Activated naive CD8-positive, alpha-beta T cell treated with anti-CD3 and anti-CD28 coated beads, Interleukin-2, amount 50 U/mL, for 24 hours (primary cell): ENCODE measurements around the gene RHBDD1.

Experiments used
- ATAC-seq: fragments of 150-1000 bp; cut with Tn5 transposase; one replicate; pipeline ENCODE4 v1.10.0; 2021
- DNase-seq: peaks from one replicate; pipeline ENCODE4 v3.0.0; 2021
- H3K27ac Mint-ChIP-seq: one replicate; pipeline ENCODE4 v1.8.0; 2021; ENCODE audit warnings: mild to moderate bottlenecking, mixed read lengths
- H3K27me3 Mint-ChIP-seq: one replicate; pipeline ENCODE4 v1.8.0; 2021; ENCODE audit warnings: mixed read lengths
- H3K36me3 Mint-ChIP-seq: one replicate; pipeline ENCODE4 v1.8.0; 2021; ENCODE audit warnings: low read depth, mixed read lengths
- H3K4me1 Mint-ChIP-seq: one replicate; pipeline ENCODE4 v1.8.0; 2021; ENCODE audit warnings: mixed read lengths
- H3K4me3 Mint-ChIP-seq: one replicate; pipeline ENCODE4 v1.8.0; 2021; ENCODE audit warnings: mild to moderate bottlenecking, moderate library complexity, mixed read lengths
- H3K9me3 Mint-ChIP-seq: one replicate; pipeline ENCODE4 v1.8.0; 2021; ENCODE audit warnings: mixed read lengths

RHBDD1 gene

DNA sequence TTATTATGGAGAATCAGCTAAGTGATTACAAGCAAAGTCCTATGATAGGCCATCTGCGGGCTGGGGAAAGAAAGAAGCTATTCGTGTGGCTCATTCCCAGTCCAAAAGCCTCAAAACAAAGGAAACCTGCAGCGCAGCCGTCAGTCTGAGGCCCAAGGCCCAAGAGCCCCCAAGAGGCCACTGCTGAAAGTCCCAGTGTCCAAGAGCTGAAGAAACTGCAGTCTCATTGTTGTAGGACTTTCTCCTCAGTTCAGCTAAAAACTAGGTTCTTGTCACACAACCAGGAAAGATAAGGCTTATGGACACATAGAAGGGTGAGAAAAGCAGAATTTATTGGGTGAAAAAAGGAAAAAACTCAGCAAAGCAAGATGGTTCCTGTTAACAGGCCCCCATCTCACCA, 143.2 kb downstream of the RHBDD1 start:
- H3K4me1 Mint-ChIP-seq, result peaks cover 10% of the 10 kb centered on the region
- no peaks in the 10 kb centered on the region for H3K9me3 Mint-ChIP-seq
- H3K27ac Mint-ChIP-seq, result no peak overlapping the region
- H3K27me3 Mint-ChIP-seq, result no peaks in the 10 kb centered on the region
- H3K4me3 Mint-ChIP-seq, result no peak overlapping the region
- ATAC-seq (no peak), DNase-seq (no peak)
- H3K36me3 Mint-ChIP-seq, result peaks cover 8% of the 10 kb centered on the region

DNA sequence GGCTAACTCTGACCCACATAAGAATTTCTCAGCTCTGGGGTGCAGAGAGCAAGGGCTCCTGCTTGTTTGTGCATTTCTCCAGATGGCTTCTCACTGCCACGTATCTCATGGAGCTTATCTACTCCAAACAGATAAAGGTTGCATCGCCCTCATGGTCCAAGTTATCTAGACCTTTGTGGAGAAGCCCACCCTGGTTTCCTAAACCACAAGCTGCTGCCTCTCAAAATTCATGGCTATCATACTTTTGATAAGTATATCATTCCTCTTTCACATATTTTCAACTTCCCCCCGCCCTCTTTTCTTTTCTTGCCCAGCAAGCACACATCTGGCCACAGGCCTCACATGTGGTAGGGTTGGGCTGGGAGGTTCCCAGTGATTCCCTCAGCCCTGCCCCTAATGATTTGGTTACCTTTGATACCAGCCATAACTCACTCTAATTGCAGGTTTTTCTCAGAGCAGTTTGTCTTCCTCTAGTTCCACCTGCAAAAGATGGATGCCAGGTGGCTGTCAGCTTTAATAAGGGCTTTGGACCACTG, 146.0 kb downstream of the RHBDD1 start:
- Mint-ChIP-seq H3K27me3 (no peaks in the 10 kb centered on the region), H3K36me3 (peaks cover 3% of the 10 kb centered on the region), H3K9me3 (no peaks in the 10 kb centered on the region), H3K27ac (no peak overlapping the region), H3K4me1 (peaks cover 22% of the 10 kb centered on the region), H3K4me3 (no peak overlapping the region)
- ATAC-seq (no peak), DNase-seq (no peak)

DNA sequence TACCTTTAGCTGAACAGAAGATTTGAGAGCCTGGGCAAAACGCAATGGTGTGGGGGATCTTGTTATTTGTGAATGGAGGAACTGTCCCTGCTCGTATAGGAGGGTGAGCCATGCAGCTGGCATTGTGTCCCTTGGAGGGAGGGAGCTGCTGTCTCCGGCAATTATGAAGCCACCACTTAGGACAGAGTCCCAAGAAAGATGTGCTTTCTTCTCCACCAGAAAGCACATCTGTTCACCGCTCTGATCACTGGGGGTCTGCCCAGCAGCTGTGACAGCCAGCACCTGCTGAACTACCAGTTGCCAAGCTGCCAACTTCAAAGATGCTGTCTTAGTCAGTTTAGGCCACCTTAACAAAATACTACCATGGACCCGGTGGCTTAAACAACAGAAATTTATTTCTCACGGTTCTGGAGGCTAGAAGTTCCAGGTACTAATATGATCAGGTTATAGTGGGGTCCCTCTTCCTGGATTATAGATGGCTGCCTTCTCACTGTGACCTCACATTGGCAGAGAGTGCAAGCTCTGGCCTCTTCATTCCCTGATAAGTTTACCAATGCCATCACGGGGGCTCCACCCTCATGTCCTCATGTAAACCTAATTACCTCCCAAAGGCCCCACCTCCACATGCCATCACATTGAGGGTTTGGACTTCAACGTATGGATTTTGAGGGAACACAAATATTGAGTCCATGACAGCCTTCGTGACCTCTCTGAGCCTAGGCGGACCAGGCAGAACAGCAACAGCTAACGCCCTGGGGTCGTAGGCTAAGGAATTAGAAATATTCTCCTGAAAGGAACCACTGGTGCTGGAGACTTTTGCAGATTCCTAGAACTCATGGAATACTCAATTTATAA, 148.3 kb downstream of the RHBDD1 start:
- ATAC-seq (no peak), DNase-seq (no peak)
- Mint-ChIP-seq H3K4me1 (peaks cover 18% of the 10 kb centered on the region), H3K36me3 (peaks cover 2% of the 10 kb centered on the region), H3K27ac (peak overlapping the region; percentile 16), H3K9me3 (no peaks in the 10 kb centered on the region), H3K4me3 (no peak overlapping the region), H3K27me3 (no peaks in the 10 kb centered on the region)

DNA sequence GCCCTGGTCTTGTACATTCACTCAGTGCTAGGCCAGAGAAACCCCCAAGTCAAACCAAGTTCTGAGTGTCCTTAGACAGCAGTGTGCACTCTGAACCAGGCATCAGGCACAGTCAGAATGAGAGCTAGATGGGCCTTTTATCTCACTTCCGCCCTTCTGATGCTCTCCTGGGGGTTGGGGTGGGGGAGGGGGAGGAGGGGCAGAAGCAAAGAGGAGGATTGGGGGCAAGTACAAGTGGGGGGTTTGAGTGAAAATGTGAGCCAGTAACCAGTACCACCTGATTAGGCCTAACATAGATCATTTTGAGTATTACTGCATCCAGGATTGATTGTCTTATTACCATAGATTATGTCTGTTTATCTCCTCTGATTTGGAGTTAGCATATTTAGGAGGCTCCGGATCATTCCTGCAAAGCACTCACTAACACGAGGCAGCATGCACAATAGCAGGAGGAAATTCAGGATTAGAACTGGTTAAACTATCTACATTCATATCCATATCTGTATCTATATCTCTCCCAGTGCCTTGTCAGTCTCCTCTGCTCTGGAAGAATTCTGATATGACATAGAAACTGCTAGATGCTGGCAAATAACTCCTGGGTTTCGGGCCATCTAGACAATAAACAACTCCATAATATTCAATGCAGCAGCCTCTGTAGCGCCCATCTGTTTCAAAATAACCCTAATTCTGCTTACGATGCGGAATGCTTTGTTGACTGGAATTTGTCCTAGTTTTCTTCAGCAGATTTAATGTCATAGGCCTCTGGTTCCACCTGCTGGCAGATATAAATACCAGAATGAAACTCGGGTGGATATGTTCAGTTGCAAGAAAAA, 149.1 kb downstream of the RHBDD1 start:
- peak overlapping the region; percentile 16 for H3K27ac Mint-ChIP-seq
- peaks cover 2% of the 10 kb centered on the region for H3K36me3 Mint-ChIP-seq
- H3K4me3 Mint-ChIP-seq, result no peak overlapping the region
- H3K9me3 Mint-ChIP-seq, result no peaks in the 10 kb centered on the region
- H3K27me3 Mint-ChIP-seq, result no peaks in the 10 kb centered on the region
- DNase-seq, result peak; percentile 12
- H3K4me1 Mint-ChIP-seq, result peaks cover 18% of the 10 kb centered on the region
- peak; percentile 91 for ATAC-seq

DNA sequence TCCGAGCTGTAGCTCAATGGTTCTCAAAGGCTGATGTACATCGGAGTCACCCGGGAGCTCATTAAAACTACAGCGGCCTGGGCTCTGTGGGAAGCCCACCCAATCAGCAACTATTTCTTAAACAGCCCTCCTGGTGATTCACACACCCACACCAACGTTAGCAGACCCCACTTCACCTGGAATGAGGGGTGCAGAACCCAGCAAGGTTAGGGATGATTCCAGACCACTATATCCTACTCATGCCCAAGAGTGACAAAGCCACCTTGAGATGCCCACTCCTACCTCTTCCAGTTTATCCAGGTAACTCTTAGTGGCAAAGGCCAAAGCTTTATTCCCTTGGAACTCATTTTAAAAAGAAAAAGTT, 149.7 kb downstream of the RHBDD1 start:
- no peak for DNase-seq
- no peak overlapping the region for H3K4me3 Mint-ChIP-seq
- H3K36me3 Mint-ChIP-seq, result peaks cover 2% of the 10 kb centered on the region
- H3K27me3 Mint-ChIP-seq, result no peaks in the 10 kb centered on the region
- peaks cover 18% of the 10 kb centered on the region for H3K4me1 Mint-ChIP-seq
- no peaks in the 10 kb centered on the region for H3K9me3 Mint-ChIP-seq
- no peak for ATAC-seq
- no peak overlapping the region for H3K27ac Mint-ChIP-seq

DNA sequence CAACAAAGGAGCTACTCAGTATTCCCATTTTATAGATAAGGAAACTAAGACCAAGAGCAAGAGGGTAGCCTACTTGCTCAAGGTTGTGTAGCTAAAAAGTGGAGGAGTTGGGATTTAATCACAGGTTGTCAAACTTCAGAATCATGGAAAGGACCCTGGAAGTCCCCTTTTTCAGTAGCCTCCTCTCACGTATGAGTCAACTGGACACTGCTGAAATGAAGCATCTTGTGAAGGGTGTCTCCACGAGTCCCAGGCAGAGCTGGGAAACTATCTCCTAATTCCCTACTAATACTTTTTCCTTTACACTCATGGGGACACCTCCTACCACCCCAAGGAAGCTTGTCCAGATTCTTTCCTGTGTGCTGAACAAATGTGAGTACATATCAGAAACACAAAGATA, 155.8 kb downstream of the RHBDD1 start:
- H3K36me3 Mint-ChIP-seq, result peaks cover 24% of the 10 kb centered on the region
- H3K4me1 Mint-ChIP-seq, result peaks cover 24% of the 10 kb centered on the region

DNA sequence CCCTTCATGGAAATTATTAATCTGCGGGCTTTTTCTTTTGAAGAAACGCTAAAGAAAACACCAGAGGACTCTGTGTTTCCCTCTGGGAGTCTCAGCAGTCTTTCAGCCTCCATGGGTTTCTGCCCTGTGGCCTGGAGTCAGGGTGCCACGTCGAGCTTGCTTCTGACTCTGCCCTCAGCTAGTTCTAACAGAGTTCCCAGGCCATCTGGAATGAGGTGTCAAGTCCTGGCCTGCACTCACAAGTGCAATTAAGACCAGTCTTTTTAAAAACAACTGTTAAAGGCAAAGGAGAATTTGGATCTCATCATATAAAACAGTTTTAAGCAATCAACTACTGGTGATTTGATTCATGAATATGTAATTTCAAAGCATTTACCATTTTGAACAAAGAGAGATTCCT, 157.3 kb downstream of the RHBDD1 start:
- DNase-seq (no peak), ATAC-seq (no peak)
- Mint-ChIP-seq H3K27me3 (no peaks in the 10 kb centered on the region), H3K4me3 (no peak overlapping the region), H3K9me3 (no peaks in the 10 kb centered on the region), H3K27ac (no peak overlapping the region), H3K36me3 (peaks cover 26% of the 10 kb centered on the region), H3K4me1 (peaks cover 27% of the 10 kb centered on the region)

More for the DNA sequence above, 155.8 kb downstream of the RHBDD1 start:
- ATAC-seq, result no peak
- no peak for DNase-seq
- H3K27ac Mint-ChIP-seq, result no peak overlapping the region
- no peak overlapping the region for H3K4me3 Mint-ChIP-seq
- H3K27me3 Mint-ChIP-seq, result no peaks in the 10 kb centered on the region
- H3K9me3 Mint-ChIP-seq, result no peaks in the 10 kb centered on the region

DNA sequence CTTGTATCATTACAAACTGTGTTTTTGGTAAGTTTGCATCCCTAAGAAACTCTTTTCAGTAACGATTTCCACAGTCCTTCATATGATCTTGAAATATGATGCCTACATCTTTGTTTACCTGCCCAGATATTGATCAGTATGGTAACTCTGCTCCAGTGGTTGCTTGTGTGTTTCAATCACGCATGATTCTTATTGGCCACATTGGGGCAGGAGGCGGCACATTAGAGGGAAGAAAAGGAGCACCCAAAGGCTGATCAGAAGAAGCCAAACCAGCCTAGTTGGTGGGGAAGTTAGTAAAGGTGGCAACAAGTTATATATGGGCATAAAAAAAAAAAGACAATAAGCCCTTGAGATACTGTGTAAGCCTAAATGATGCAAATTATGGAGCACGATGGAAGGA, 158.9 kb downstream of the RHBDD1 start:
- peak overlapping the region; percentile 68 for H3K27ac Mint-ChIP-seq
- DNase-seq, result no peak
- H3K36me3 Mint-ChIP-seq, result peaks cover 39% of the 10 kb centered on the region
- no peaks in the 10 kb centered on the region for H3K9me3 Mint-ChIP-seq
- peaks cover 27% of the 10 kb centered on the region for H3K4me1 Mint-ChIP-seq
- H3K27me3 Mint-ChIP-seq, result no peaks in the 10 kb centered on the region
- no peak for ATAC-seq
- no peak overlapping the region for H3K4me3 Mint-ChIP-seq

DNA sequence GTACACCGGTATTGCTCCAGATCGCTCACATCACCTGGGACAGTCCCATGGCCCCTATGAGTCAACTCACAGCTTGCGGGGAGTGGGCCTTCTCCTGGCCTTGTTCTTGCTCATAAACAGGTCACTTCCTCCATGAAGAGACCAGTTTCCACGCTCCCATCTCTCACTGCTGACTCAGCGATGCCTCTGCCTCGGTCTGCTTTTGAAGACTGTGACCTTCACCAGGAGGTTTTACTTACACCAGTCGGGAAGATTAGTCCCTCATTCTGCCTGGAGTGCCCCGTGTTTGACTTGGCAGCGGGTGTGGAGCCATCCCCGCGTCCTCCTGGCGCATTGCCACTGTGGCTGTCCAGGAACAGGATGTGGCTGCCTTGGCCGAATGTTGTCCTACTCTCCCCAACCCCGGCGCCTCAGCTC, 159.8 kb downstream of the RHBDD1 start:
- Mint-ChIP-seq H3K27ac (peak overlapping the region; percentile 36), H3K9me3 (peaks cover 4% of the 10 kb centered on the region), H3K27me3 (no peaks in the 10 kb centered on the region), H3K4me1 (peaks cover 27% of the 10 kb centered on the region), H3K4me3 (no peak overlapping the region), H3K36me3 (peaks cover 48% of the 10 kb centered on the region)
- peak; percentile 57 for DNase-seq
- peak; percentile 99 for ATAC-seq

DNA sequence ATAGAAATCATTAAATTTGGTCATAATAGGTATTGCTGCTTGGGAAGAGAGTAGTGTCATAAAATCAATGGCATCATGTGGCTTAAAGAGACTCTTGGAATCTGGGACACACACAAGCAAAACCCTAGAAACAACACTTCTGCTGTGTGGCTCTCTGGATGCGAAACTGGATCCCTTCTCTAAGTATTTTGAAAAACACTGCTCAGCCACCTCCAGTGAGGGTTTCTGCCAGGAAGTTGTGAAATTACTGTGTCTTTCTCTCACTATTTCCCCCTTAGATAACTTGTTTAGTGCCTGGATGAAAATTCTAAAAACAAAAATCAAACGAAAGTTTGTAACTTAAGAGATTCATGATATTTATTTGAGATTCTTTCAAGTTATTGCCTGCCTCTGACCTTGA, 163.8 kb downstream of the RHBDD1 start:
- Mint-ChIP-seq H3K36me3 (peaks cover 40% of the 10 kb centered on the region), H3K27me3 (no peaks in the 10 kb centered on the region), H3K9me3 (peaks cover 4% of the 10 kb centered on the region), H3K27ac (no peak overlapping the region), H3K4me3 (no peak overlapping the region), H3K4me1 (peaks cover 18% of the 10 kb centered on the region)
- DNase-seq (no peak), ATAC-seq (no peak)

DNA sequence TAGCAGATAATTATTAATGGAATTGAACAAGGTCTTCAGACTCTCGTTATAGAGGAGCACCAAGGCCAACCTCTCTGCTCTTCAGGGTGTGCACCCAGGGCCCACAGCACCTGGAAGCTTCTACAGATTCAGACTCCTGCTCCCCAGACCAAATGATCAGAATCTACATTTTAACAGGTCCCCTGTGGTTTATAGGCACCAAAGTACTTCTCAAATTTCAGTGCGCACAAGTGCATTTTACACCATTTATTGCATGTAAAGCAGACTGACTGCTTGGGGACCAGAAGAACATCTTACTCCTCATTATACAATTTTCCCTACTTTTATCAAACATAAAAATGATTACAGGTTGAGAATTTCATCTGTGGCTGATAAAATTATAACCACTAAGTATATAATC, 164.3 kb downstream of the RHBDD1 start:
- Mint-ChIP-seq H3K36me3 (peaks cover 37% of the 10 kb centered on the region), H3K9me3 (peaks cover 4% of the 10 kb centered on the region), H3K4me1 (peaks cover 14% of the 10 kb centered on the region), H3K27me3 (no peaks in the 10 kb centered on the region), H3K27ac (no peak overlapping the region), H3K4me3 (no peak overlapping the region)
- DNase-seq (no peak), ATAC-seq (no peak)

DNA sequence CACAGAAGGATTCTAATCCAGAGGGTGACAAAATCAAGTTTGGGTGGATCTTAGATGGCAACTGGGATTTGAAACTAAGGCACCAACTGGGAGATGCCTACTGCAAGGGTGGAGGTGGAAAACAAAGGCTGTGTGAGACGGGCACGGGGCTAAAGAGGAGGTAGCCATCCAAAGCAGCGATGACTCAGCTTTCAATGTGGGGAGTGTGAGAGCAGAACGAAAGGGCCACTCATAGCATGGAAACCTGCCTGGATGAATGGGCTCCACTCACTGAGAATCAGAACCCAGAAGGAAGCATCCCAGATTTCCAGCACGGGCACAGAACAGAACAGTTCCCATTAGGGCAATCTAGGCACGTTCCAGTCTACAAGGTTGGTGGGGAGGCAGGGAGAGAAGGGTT, 168.6 kb downstream of the RHBDD1 start:
- H3K4me3 Mint-ChIP-seq, result no peak overlapping the region
- H3K27me3 Mint-ChIP-seq, result no peaks in the 10 kb centered on the region
- peaks cover 4% of the 10 kb centered on the region for H3K9me3 Mint-ChIP-seq
- ATAC-seq (no peak), DNase-seq (no peak)
- H3K4me1 Mint-ChIP-seq, result no peaks in the 10 kb centered on the region
- peaks cover 13% of the 10 kb centered on the region for H3K36me3 Mint-ChIP-seq
- H3K27ac Mint-ChIP-seq, result no peak overlapping the region

DNA sequence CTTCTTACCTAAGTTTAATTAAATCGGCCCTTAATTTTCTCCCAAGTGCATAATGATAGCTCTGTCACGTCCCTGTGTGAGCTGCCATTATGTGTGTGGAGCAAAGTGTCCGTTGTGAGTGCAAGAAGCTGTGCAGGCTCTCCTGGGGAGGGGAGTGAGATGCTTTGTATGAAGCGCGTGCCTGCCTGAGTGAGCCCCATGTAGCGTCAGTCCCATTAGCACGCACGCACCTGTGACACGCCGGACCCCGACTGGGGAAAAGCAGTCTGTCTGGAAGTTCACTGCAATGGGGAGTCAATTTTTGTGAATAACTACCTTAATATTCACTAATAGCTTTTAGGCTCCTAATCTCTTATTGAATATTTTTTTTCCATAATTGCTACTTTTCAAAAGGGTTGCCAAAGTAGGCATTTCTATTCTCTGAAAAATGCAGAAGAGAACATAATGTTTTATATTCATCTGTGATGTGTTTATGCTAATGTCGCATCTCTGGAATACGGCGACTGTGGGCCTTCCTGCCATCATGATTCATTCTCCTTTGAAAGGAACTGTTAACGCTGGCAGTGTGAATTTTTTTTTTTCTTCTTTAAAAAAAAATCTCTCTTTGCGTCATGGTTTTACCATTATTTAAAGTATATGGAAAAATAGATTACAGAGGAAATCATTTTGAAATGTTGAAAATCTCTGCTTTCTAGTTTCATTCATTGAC, 170.5 kb downstream of the RHBDD1 start:
- Mint-ChIP-seq H3K27ac (no peak overlapping the region), H3K4me1 (no peaks in the 10 kb centered on the region), H3K4me3 (no peak overlapping the region), H3K36me3 (no peaks in the 10 kb centered on the region), H3K27me3 (no peaks in the 10 kb centered on the region), H3K9me3 (no peaks in the 10 kb centered on the region)
- DNase-seq, result no peak
- ATAC-seq, result no peak

DNA sequence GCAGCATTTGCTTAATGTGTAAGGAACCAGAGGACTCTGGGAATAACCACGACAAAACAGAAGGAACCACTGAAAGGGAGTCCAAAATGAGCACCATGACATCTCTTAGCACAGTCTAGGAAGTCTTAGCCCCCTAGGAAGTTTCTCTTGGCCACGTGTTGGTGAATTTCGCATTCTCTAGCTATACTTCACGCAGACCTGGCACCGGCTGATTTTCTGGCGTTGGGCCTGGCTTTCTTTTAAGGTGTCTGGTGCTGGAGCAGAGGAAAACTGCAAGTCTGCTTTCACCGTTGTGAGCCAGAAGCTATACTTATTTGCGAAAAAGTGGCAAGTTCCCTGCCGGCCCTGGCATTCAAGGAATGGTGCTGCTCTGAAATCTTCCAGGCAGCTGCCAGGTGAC, 171.3 kb downstream of the RHBDD1 start:
- no peak for ATAC-seq
- H3K27me3 Mint-ChIP-seq, result no peaks in the 10 kb centered on the region
- DNase-seq, result no peak
- H3K36me3 Mint-ChIP-seq, result no peaks in the 10 kb centered on the region
- no peaks in the 10 kb centered on the region for H3K9me3 Mint-ChIP-seq
- H3K27ac Mint-ChIP-seq, result no peak overlapping the region
- H3K4me3 Mint-ChIP-seq, result no peak overlapping the region
- H3K4me1 Mint-ChIP-seq, result no peaks in the 10 kb centered on the region
